ENCODE measurements around the gene TMEM167B.
"Not testable (repeated sequence)": the region's sequence is repeated elsewhere in the genome, so short reads cannot be mapped to it uniquely, and the experiment has no call there.

Gene TMEM167B

DNA sequence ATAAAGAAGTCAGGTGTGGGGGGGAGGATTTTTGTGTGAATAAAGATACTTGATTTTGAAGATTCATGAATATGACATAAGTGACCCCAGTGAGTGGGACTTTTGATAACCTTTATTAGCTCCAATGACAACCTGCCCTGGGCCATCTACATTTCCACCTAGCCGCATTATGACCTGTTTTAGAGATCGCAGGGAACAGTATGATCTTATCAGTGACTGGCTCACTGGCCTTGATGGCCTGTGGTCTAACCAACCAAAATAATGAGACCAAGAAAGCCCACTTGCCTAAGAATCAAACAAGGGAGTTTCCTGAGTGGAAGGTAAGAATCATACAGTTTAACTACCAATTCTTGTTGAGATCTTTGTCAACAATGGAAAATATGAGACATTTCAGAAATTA is 25.1 kb downstream of the TMEM167B start:
- no peak for DNase-seq

DNA sequence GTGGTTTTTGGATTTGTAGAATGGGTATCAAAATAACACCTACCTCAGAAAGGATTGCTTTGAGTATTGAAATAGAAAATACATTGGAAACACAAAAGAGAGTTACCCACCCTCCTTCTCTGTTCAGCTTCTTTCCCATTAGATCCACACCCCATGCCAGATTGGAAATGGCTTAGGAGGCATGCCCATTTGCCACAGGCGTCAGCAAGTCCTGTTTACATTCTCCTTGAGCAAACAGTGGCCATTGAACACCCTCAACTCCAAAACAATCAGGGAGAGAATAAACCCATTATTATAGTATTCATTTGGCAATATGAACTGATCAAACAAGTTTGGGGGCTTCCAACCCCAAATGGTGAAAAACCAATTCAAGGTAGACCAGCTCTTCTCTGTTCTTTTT is 25.7 kb downstream of the TMEM167B start:
- DNase-seq: no peak

DNA sequence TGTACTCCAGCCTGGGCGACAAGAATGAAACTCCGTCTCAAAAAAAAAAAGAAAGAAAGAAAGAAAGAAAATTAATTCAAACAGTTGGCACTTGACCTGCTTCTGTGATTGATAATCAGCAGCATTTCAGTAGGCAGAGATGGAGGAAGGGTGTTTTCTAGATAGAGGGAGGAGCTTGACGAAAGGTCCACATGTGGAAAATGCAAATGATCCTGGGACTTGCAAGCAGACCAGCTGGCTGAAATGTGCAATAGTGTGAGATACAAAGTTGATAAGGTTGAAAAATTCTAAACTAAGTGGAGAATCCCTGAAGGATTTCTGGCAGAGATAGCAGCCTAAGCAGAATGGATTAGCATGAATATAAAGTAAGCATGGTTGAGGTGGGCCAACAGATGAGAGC is 27.5 kb downstream of the TMEM167B start:
- DNase-seq: no peak

DNA sequence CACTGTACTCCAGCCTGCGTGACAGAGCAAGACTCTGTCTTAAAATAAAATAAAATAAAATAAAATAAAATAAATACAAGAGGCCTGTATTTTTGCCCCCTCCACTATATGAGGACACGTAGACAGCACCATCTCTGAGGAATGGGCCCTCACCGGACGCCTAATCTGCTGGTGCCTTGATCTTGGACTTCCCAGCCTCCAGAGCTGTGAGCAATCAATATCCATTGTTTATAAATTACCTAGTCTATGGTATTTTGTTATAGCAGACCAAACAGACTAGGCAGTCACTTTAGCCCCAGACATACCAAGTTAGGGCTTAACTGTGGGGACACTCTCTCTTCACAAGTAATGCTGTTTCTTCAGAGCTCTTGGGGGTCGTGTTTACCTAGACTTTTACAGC is 29.8 kb downstream of the TMEM167B start:
- DNase-seq: no peak

DNA sequence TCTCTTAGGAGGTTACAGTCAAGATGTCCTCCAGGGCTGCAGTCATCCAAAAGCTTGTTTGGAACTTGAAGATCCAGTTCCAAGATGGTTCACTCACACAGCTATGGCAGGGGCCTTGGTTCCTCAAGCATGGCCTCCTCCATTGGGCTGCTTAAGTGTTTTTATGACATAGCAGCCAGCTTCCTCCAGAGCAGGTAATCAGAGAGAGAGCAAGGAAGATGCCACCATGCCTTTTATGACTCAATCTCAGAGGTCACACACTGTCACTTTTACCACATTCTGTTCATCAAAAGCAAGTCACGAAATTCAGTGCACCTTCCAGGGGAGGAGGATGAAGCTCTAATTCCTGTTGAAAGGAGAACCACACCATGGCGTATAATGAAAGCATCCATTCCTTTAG is 40.5 kb downstream of the TMEM167B start:
- no peak for DNase-seq

DNA sequence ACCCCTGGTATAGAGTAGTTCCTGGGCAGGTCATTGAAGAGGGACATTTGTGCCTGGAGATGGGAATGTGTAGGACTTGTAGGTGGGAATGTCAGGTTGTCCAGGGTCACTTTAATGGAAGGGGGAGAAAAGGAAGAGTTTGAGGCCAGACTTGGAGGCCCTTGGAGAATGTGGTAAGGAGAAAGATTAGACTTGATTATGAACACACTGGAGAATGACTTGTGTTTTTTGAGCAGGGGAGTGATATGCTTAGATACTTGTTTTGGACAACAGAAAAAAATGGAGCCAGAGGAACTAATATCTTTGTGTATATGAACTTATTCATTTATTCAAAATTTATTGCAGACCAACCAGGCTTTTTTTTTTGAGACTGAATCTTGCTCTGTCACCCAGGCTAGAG is 41.2 kb downstream of the TMEM167B start:
- no peak for DNase-seq

DNA sequence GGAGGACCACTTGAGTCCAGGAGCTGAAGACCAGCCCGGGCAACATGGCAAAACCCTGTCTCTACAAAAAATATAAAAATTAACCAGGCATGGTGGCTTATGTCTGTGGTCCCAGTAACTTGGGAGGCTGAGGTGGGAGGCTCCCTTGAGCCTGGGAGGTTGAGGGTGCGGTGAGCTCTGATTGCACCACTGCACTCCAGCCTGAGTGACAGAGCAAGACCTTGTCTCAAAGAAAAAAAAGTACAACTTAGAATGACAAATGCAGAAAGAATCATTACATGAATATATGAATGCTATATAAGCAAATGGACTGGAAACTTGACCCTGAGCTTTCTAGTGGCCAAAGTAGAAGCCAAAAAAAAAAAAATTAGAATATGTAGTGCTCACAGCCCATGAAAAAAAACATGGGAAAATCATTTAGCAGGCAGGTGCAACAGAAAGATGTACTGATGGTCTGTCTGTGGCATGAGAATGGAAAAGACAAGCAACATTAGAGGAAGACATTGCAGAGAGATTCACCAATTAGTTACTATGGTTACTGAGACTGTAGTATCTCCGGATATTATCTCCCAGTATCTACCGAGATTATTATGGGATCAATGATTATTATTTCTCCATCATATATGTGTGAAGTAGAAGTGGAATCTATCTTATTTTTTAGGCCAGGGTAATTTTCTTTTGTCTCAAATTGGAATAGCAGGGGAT is 42.6 kb downstream of the TMEM167B start:
- no peak for DNase-seq

DNA sequence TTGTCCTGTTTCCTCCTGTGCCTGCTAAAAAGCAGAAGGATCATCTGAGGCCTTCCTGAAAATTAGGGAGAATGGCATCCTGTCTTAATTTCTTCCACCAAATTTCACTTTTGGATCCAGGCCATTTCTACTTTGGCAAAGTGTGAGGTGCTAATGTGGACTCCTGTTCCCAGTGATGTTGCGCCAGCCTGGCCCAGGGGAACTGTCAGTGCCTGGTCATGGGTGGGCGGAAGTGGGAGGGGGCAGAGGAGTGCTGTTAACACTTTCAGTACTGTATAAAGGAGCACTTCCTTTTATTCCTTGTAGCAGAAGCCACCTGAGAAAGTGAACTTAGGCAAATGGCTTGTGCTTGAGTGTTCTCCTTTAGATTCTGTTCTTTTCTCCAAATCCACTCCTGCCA is 43.3 kb downstream of the TMEM167B start:
- no peak for DNase-seq

DNA sequence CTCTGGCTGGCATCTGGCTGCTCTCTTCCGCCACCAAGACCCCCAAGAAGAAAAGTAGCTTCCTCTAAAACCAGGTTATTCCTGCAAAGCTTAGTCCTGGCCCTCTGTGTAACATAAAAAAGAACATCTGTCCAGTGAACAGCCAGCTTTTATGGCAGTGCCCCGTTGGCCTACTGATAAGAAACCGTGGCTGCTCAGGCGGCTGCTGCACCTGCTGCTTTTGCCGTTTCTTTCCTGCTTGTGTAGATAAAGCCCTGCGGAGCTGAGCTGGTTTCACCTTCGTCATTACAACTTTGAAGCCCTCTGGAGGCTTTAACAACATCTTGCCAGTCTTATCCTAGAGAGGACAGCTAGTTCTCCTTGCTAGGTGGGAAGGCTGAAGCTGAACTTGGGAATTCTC is 43.9 kb downstream of the TMEM167B start:
- no peak for DNase-seq

DNA sequence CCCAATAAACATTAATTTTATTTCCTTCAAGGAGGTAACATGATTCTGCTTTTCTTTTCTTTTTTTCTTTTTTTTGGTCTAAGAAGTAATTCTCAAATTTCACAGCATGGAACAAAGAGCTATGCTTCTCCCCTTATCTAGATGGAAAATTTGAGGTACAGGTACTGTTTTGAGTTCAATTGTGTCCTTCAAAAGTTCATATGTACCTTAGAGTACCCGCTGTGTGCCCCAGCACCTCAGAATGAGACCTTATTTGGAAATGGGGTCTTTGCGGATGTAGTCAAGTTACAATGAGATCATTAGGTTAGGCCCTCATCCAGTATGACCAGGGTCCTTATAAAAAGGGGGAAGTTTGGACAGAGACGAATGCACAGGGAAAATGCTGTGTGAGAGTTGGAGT is 45.4 kb downstream of the TMEM167B start:
- DNase-seq: no peak

DNA sequence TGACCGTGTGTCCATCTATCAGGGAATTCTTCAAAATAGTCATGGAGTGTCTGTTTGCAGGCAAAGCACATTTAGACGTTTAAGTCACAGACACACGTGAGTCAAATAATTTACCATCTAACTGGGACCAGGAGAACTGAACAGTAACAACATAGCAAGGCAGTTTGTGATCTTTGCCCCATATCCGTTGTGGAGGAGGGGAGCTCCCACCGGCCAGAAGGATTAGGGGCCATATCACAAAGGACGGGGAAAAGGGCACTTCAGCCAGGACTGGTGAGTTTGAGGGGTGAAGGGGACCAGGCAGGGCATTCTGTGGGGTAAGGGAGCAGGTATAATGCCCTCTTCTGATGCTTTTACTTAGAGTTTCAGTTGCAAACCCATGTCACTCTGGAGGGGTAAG is 46.2 kb downstream of the TMEM167B start:
- DNase-seq: no peak

DNA sequence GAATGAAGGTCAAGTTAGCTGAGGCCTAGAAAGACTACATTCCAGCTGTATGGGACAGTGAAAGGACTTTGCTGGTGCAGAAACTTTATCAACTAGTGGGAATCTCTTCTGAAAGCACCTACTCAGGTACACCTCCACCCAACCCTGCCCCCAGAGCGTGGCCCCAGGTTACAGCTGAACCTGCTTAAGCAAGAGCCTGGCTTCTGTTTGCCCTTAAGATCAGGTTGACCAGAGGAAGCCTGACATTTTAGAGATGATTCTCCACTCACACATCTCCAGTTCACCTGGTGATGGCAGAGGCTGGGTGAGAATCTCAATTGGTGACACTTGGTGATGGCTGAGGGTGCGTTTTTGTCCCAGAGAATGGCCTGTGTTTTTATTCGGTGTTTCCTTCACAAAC is 47.4 kb downstream of the TMEM167B start:
- DNase-seq: no peak

DNA sequence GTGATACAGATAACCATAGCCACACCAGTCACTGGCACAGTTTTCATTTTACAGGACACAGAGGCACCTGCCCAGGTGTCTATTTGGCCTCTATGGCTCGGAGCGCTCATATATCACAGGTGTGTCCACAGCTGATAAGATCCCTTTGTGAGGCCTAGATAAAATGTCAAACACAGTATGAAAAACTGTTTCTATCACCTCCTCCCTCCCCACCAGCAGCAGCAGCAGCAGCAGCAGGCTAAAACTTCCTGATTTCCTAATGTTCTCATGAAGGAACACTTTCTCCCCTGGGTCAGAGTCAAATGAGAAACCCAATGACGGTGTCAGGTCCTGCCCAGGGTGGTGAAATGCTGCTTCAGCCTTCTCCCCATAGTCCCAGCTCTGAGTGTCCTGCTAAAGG is 47.8 kb downstream of the TMEM167B start:
- DNase-seq: no peak

DNA sequence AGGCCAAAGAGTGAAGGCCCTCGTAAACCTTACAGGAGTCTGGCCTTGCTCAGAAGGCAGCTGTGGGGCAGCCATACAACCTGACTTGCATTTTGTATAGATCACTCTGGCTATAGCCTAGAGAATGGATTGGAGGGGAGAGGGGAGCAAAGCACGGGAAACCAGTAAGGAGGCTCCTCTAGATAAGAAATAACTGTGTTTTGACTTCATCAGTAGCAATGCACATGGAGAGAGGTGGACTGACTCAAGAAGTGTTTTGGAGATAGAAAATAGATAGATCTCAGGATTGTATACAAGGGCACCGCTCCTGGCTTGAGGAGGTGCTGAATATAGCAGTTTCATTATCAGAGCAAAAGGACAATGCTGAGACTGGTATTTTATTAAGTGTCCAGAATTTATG is 49.8 kb downstream of the TMEM167B start:
- DNase-seq: no peak

DNA sequence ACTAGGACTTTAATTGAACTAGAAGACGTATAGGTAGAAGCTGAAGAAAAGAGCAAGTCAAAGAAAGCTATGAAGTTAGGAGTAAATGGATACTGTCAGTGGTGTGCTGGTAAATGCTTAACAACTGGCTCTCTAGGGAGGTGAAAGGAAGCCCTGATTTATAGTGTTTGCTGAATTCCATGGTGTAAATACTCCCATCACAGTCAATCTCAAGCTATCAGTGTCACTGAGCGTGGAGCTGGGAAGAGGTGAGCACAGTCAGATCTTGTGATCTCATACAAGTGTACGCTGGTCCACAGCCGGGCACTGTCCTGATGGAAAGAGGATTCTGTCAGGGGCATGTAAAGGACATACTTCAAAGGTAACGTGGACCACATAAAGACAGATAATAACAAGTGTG is 51.7 kb downstream of the TMEM167B start:
- no peak for DNase-seq

DNA sequence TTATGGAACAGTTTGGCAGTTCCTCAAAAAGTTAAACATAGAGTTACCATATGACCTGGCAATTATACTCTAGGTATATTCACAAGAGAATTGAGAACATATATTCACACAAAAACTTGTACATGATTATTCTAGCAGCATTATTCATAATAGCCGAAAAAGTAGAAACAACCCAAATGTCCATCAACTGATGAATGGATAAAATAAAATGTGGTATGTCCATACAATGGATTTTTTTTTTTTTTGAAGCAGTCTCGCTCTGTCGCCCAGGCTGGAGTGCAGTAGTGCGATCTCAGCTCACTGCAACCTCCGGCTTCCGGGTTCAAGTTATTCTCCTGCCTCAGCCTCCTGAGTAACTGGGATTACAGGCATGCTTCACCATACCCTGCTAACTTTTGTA is 52.2 kb downstream of the TMEM167B start:
- DNase-seq: not testable (repeated sequence)

All from NCI-H510A (cell line).